IPS-NIHi7 (cell line): ENCODE data around the gene GPR158.

Experiments
- DNase-seq: peaks from one replicate; pipeline ENCODE4 v3.0.0; 2012; ENCODE audit warnings: mixed read lengths; ENCODE audit errors: extremely low spot score

GPR158 gene

GRCh38 chr10:25398680-25399079 is 223.9 kb downstream of the GPR158 start:
- peak; percentile 15 for DNase-seq

GRCh38 chr10:25405871-25406270 is 231.1 kb downstream of the GPR158 start:
- no peak for DNase-seq

DNA sequence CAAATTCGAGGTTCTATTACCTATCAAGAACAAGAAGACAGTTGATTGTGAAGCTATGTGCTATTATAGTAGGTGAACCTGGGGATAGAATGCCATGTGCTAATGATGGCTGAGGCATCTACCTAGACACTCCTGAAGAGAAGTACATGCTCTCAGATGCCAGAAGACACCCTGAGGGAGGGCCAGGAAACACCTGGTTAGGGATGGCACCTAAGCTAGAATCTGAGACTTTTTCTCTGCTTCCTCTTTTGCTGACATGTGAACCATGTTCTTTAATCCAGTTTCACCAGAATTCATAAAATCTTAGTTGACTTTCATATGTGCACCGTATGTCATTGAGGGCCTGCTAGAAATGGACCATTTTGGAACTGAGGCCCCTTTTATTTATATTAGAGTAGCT is 242.8 kb downstream of the GPR158 start:
- DNase-seq = no peak

GRCh38 chr10:25425776-25426175 is 251.0 kb downstream of the GPR158 start:
- no peak for DNase-seq

DNA sequence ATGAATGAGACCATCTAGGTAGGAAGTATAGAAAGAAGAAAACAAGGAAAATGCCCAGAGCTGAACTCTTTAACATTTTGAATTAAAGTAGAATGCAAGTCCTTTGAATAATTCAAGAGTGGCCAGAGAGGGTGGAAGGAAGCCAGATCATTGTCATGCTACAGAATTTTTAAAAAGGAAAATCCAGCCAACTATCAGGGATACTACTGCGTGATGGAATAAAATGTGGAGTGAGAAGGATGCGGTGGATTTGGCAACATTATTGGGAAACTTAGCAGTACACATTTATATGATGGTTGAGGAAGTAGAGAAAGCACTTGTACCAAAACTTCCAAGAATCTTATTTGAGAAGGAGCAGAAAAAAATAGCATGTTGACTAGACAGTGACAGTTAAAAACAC is 261.6 kb downstream of the GPR158 start:
- no peak for DNase-seq

- DNase-seq = no peak
Measured at GRCh38 chr10:25441270-25441669, 266.5 kb downstream of the GPR158 start.

GRCh38 chr10:25444266-25444665 is 269.5 kb downstream of the GPR158 start:
- no peak for DNase-seq

- no peak for DNase-seq
Measured at GRCh38 chr10:25451401-25451800, 276.6 kb downstream of the GPR158 start.

- DNase-seq = no peak
Measured at GRCh38 chr10:25453619-25454018, 278.8 kb downstream of the GPR158 start.

DNA sequence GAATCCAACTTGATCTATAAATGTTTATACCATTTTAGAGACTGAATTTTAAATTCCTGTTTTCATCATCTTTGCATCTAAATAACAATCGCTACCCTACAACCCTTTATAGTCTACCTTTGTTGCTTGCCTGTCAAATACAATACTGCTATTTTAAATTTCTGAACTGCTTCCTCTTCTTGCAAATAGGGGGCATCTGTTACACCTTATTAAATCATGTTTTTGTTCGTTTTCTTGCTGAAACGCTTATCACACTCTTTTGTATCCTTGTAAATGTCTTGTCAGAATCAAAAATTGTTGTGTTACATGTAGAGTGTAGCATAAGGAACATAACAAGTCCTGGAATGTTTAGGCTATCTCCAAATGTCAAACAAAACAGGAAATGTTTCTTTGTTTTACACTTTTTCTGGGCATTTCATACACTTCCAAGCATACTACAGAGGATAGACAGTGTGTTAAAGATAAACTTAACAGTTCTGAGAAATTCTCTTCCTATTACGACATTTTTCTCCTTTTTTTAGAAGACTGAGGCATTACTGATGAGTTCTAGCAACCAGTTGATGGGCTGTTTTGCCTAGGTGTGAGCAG is 281.3 kb downstream of the GPR158 start:
- no peak for DNase-seq

DNA sequence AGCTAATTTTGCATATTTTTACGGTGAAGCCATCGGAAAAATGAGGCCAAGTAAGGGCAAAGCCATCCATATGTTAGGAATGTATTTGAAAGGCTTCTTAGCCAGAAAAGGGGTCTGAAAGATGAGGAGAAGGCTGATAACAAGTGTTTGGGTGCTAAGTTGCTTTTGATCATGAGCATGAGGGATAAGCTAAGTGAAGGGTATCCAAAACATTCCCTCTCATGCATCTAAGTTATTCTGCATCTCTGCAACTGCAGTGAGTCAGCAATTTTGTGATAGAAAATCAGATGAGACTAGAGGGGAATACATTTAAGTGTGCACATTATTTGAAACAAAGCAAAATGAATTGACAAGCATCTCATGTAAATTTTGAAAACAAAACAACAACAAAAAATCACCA is 282.8 kb downstream of the GPR158 start:
- DNase-seq = no peak

- no peak for DNase-seq
Measured at GRCh38 chr10:25465582-25466372, 291.0 kb downstream of the GPR158 start.

- DNase-seq = no peak
Measured at GRCh38 chr10:25467881-25468280, 293.1 kb downstream of the GPR158 start.

DNA sequence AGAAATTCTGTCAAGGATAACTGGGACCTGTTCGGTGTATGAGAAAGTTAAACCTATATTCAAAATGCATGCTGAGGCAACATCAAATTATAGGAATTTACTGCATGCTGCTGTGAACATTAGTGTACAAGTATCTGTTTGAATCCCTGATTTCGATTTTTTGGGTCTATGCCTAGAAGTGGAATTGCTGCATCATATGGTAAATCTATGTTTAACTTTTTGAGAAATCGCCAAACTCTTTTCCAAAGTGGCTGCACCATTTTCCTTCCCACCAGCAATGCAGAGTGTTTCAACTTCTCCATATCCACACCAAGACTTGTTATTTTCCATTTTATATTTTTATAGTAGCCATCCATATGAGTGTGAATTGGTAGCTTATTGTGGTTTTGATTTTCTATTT is 306.7 kb downstream of the GPR158 start:
- no peak for DNase-seq

GRCh38 chr10:25483999-25484398 is 309.2 kb downstream of the GPR158 start:
- DNase-seq = no peak

- DNase-seq = no peak
Measured at GRCh38 chr10:25487266-25487665, 312.5 kb downstream of the GPR158 start.

- no peak for DNase-seq
Measured at GRCh38 chr10:25492040-25492439, 317.2 kb downstream of the GPR158 start.

DNA sequence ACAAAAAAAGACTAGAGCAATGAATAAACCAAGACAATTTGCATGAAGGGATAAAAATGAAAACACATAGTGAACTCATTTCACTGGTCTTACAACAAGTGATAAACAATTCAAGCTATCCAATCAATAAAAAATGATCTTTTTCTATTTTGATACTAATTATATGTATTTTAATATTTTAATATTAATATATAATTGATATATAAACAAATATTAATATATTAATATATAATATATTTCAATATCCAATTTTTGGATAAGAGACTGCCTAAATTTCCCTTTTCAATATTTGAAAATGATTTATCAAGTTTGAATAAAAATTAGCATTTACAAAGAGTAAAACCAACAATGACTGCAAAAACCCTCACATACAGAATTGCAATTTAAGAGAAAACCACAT is 317.9 kb downstream of the GPR158 start:
- DNase-seq = no peak

DNA sequence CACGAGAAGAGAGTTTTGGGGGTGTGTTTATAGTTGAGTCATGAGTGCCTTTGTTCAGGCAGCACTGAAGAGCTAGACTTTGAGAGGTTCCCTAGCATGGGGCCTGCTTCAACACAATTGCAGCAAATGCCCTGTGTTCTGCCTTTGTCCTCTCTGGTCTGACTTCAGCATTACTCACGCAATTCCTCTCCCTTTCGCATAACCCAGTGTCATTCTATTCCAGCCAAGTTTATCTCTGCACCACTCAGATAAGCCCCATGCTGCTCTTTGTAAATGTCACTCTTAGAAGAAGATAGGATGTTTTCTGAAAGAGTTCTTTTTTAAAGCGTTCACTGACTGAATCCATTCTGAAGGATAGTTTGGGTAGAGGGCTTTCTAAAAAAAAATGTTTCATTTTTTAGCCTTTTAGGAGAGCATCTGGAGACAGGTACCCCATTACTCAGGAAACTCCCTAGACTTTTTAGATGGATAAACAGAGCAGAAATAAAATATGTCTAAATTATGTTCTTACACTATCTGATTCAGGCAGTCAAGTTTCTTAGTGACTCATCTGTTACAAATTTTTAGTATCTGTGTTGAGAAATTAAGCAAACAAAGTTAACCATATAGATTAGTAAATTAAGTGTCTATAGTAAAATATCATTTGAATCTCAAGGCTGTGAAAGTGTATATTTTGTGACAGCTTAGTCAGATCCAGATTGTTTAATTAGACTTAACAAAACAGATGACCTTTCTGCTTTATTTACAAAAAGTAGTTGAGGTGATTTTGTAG is 318.5 kb downstream of the GPR158 start:
- DNase-seq = peak; percentile 75

DNA sequence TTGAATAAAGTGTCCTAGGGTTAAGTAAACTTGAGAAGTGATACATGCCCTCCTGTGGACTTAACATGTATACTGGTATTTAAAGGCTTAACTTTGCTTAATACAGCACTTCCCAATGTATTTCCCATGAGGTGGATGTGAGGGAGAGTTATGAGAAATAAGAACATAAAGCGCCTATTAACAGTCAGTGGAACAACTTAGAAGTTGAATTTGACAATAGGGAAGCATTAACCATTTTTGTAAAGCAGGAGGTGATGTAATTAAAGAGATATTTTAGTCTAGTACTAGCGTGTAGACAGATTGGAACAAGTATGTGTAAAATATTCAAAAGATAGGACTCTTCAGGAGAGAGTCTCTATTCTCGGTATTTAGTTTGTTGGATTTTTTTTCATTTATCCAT is 322.4 kb downstream of the GPR158 start:
- DNase-seq = no peak

DNA sequence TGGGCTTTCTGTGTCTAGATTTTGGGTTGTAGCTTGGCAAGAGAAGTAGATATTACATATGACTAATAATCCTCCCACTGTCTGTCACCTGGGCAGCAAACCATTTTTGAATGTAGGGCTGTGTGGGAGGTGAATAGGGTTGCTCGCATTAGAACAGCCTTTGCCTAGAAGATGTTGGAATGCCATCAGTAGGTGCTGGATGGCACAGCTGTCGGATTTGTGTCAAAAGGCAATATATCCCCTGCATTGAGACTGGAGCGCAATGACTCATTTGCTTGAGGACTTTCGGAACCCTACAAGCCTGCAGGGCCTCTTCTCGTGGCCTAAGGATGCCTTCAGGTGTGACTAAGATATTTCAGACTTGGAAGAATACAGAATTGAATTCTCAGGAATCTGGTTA is 323.8 kb downstream of the GPR158 start:
- DNase-seq = no peak

GRCh38 chr10:25501912-25502311 is 327.1 kb downstream of the GPR158 start:
- no peak for DNase-seq

- no peak for DNase-seq
Measured at GRCh38 chr10:25502453-25502852, 327.7 kb downstream of the GPR158 start.
